ENCODE results near the gene PPP6R3.
"Not testable (repeated sequence)": the region's sequence is repeated elsewhere in the genome, so short reads cannot be mapped to it uniquely, and the experiment has no call there.

Gene PPP6R3

DNA sequence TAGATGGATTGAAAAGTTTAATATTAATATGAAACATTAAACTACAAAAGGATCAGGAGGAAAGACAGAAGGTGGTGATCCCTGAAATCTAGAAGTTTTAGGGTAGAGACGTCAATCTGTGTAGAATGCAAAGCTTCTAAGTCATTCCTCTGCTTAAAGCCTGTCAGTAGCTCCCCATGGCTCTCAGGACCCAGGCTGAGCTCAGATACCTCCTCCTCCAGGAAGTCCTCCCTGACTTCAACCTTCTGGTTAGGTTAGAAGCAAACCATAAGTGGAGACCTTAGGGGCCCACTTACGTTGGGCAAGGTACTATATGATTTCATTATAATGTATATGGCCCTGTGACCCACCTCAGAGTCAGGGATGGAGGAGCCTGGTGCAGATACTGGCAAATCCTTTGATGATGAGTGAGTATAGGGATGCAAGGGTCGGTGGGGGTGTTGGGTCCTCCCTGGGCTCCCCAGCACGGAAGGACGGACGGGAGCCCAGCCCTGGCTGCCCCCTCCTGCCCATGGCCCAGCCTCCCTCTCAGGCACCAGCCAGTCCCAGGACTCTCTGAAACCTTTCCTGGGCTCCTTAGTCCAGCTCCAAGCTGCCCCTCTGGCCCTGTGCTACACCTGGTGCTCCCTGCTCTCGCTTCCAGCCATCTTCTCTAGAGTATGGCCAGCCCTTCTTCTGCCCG is 3.2 kb upstream of the PPP6R3 start:
- no peak for DNase-seq

- DNase-seq = no peak
Observed at GRCh38 chr11:68457898-68458249, 2.7 kb upstream of the PPP6R3 start.

GRCh38 chr11:68458340-68458739 is 2.2 kb upstream of the PPP6R3 start:
- not testable (repeated sequence) for DNase-seq

GRCh38 chr11:68459886-68460740 is 439 bp upstream of the PPP6R3 start:
- DNase-seq = peak; percentile 99

GRCh38 chr11:68461575-68461917 is 994 bp downstream of the PPP6R3 start:
- DNase-seq = no peak

GRCh38 chr11:68463714-68464113 is 3.2 kb downstream of the PPP6R3 start:
- no peak for DNase-seq

- DNase-seq = no peak
Observed at GRCh38 chr11:68467201-68467834, 6.8 kb downstream of the PPP6R3 start.

- no peak for DNase-seq
Observed at GRCh38 chr11:68468217-68468828, 7.8 kb downstream of the PPP6R3 start.

- DNase-seq = no peak
Observed at GRCh38 chr11:68469122-68469521, 8.6 kb downstream of the PPP6R3 start.

GRCh38 chr11:68469642-68470041 is 9.1 kb downstream of the PPP6R3 start:
- no peak for DNase-seq

- DNase-seq = no peak
Observed at GRCh38 chr11:68470304-68470811, 9.8 kb downstream of the PPP6R3 start.

- peak; percentile 68 for DNase-seq
Observed at GRCh38 chr11:68471360-68472340, 11.1 kb downstream of the PPP6R3 start.

DNA sequence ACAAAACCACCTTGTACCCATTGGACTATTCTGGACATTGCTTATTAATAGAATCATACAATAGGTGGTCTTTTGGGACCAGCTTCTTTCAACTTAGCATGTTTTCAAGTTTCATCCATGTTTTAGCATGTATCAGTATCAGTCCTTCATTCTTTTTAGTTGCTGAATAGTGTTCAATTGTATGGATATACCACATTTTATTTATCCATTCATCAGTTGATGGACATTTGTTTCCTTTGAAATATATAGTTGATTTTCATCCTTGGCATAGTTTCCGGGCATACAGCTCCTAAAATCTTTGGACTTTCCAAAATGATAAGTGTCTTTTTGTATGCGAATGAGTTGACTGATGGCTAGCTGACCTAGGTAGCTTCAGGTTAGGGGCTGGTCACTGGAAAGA is 12.2 kb downstream of the PPP6R3 start:
- no peak for DNase-seq

GRCh38 chr11:68473693-68474092 is 13.1 kb downstream of the PPP6R3 start:
- DNase-seq = no peak

- DNase-seq = not testable (repeated sequence)
Observed at GRCh38 chr11:68475626-68476025, 15.1 kb downstream of the PPP6R3 start.

DNA sequence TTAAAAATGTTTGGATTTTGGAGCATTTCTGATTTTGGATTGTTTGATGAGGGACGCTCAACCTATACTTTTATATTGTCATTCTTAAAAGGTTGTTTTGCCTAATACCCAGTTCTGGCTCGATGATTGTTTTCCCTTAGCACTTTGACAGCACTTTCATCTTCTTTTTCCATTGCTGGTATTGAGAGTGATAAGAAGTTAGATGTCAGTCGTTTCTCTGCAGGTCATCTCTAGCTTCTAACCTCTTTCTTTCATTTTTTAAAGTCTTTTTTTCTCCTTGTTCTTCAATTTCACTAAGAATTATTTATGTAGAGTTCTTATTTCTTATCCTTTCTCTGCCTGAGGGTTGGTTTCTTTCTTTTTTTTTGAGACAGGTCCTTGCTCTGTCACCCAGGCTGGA is 18.8 kb downstream of the PPP6R3 start:
- DNase-seq = no peak

- DNase-seq = no peak
Observed at GRCh38 chr11:68480193-68480592, 19.6 kb downstream of the PPP6R3 start.

GRCh38 chr11:68480852-68481510 is 20.4 kb downstream of the PPP6R3 start:
- DNase-seq = no peak

DNA sequence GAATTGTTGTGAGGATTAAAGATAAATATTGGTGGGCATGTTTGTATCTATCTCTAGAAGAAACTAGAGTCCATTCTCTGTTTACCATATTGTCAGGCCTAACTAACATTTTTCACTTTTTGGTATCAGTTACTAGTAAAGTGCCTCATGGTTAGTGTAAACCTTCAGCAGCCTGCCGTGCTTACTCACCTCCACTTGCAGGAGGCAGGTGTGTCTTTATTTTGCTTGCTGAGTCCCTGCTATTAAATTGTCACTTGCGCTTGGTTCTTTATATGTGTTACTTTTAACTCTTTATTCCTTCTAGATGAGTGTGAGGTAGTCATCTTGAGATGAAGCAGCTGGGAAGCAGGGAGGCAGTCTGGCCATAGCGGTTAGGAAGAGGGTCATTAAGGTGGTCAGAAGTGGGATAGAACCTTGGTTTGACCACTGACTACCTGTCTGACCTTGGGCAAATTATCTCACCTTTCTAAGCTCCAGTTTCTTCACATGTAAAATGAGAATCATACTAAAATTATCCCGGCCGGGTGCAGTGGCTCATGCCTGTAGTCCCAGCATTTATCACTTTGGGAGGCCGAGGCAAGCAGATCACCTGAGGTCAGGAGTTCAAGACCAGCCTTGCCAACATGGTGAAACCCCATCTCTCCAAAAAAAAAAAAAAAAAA is 21.2 kb downstream of the PPP6R3 start:
- no peak for DNase-seq

- no peak for DNase-seq
Observed at GRCh38 chr11:68488623-68489022, 28.1 kb downstream of the PPP6R3 start.
